Endothelial cell of umbilical vein (primary cell): ENCODE results near the gene PPP1CA. TPM values are rescaled to one million over a fixed set of nuclear protein-coding genes. Genes with fewer than 3 reads are reported as not detected.
A peak's percentile ranks its signal among the peaks of the same experiment; 100 is the strongest.

Experiments used
- BruUV-seq: library from RNA; stranded (reverse); fragments of 400-500 nt; replicated peaks from 2 replicates; lab custom pipeline; 2021; lab: Mats Ljungman, UMichigan
- CTCF ChIA-PET: fragments of 300-600, 350-600 bp; sonication (Branson Sonifier 250); formaldehyde crosslinking; loops from one replicate; lab custom pipeline; 2021; ENCODE audit warnings: antibody characterized with exemption, inconsistent platforms; lab: Charles Lee
- POLR2A ChIA-PET: fragments of 300-600, 350-600 bp; sonication (Branson Sonifier 250); formaldehyde crosslinking; loops from one replicate; lab custom pipeline; 2021; ENCODE audit warnings: antibody characterized with exemption, inconsistent platforms; lab: Charles Lee
- DNase-seq: peaks from one replicate; pipeline ENCODE4 v3.0.0-alpha.2; 2011; ENCODE audit warnings: low read depth, low spot score
- FAIRE-seq: peaks from 2 replicates; lab custom pipeline; 2011; peaks lifted over from hg19 to GRCh38; lab: Jason Lieb, UNC
- H2AFZ ChIP-seq: 2 replicates; pipeline ENCODE4 v1.6.0; 2012; ENCODE audit warnings: low read depth, low read length, control low read depth, inconsistent platforms
- H3K27ac ChIP-seq: 2 replicates; pipeline ENCODE4 v1.5.1; 2011; ENCODE audit warnings: low read depth, mild to moderate bottlenecking, control low read depth, low read length, moderate library complexity; ENCODE audit not compliant: insufficient read depth
- H3K27me3 ChIP-seq, 2 experiments: 2 replicates each; pipeline versions ENCODE4 v1.6.0 to v1.6.1; 2011; ENCODE audit warnings: low read length in 2 of 2, mixed read lengths in 1 of 2; ENCODE audit not compliant: control insufficient read depth in 2 of 2, insufficient read depth in 2 of 2
- H3K36me3 ChIP-seq, 2 experiments: 2 replicates in 1 of 2; 3 replicates in 1 of 2; pipeline ENCODE4 v1.5.1; 2011; ENCODE audit warnings: low read length in 2 of 2, mild to moderate bottlenecking in 1 of 2, moderate library complexity in 1 of 2; ENCODE audit not compliant: control insufficient read depth in 2 of 2, insufficient read depth in 2 of 2; ENCODE audit errors: extremely low read depth in 1 of 2
- H3K4me1 ChIP-seq: 3 replicates; pipeline ENCODE4 v1.5.1; 2011; ENCODE audit warnings: mild to moderate bottlenecking, low read length; ENCODE audit not compliant: control insufficient read depth, insufficient read depth; ENCODE audit errors: extremely low read depth
- H3K4me2 ChIP-seq: 2 replicates; pipeline ENCODE4 v1.6.1; 2011; ENCODE audit warnings: low read length, control low read depth, mixed read lengths; ENCODE audit not compliant: insufficient read depth
- H3K4me3 ChIP-seq, 3 experiments: fragments of 200-600 bp in 1 of 3; sonication (generic), shearing (Covaris generic) in 1 of 3; replicated peaks in 1 of 3; 2 replicates each; pipeline ENCODE4 v1.5.1; 2011 to 2016; ENCODE audit warnings: control low read depth in 3 of 3, low read length in 3 of 3, mild to moderate bottlenecking in 2 of 3, inconsistent platforms in 1 of 3, low read depth in 1 of 3, moderate library complexity in 1 of 3; ENCODE audit not compliant: insufficient read depth in 1 of 3
- H3K79me2 ChIP-seq: 2 replicates; pipeline ENCODE4 v1.6.0; 2012; ENCODE audit warnings: low read length, inconsistent platforms; ENCODE audit not compliant: control insufficient read depth, insufficient read depth
- H3K9ac ChIP-seq: replicated peaks from 2 replicates; pipeline ENCODE3; 2011; ENCODE audit warnings: low read length, control low read depth; ENCODE audit not compliant: insufficient read depth; ENCODE audit errors: extremely low read depth
- H3K9me1 ChIP-seq: replicated peaks from 3 replicates; pipeline ENCODE4 v1.6.0; 2011; ENCODE audit warnings: mild to moderate bottlenecking, low read length; ENCODE audit not compliant: control insufficient read depth, insufficient read depth; ENCODE audit errors: extremely low read depth
- H3K9me3 ChIP-seq: replicated peaks from 2 replicates; pipeline ENCODE4 v1.5.1; 2012; ENCODE audit warnings: low read length, inconsistent platforms; ENCODE audit not compliant: control insufficient read depth, insufficient read depth
- H4K20me1 ChIP-seq: replicated peaks from 2 replicates; pipeline ENCODE3; 2011; ENCODE audit warnings: mild to moderate bottlenecking, low read length; ENCODE audit not compliant: control insufficient read depth, insufficient read depth; ENCODE audit errors: extremely low read depth
- EZH2 ChIP-seq: IDR thresholded peaks from 2 replicates; pipeline ENCODE4 v1.6.1; 2012; ENCODE audit warnings: borderline replicate concordance, low read depth, mild to moderate bottlenecking, moderate library complexity, low read length, inconsistent platforms; ENCODE audit not compliant: severe bottlenecking
- FOS ChIP-seq: IDR thresholded peaks from 2 replicates; pipeline ENCODE4 v1.6.1; 2011; ENCODE audit warnings: mild to moderate bottlenecking, low read length, moderate library complexity, borderline replicate concordance; ENCODE audit not compliant: insufficient read depth
- GATA2 ChIP-seq: IDR thresholded peaks from 2 replicates; pipeline ENCODE4 v1.7.0; 2011; ENCODE audit warnings: low read depth, mild to moderate bottlenecking, moderate library complexity, mixed read lengths, low read length; ENCODE audit not compliant: insufficient read length, insufficient read depth
- JUN ChIP-seq: IDR thresholded peaks from 2 replicates; pipeline ENCODE4 v1.6.1; 2011; ENCODE audit warnings: borderline replicate concordance, low read depth; ENCODE audit not compliant: insufficient read length, insufficient read depth
- MYC ChIP-seq: IDR thresholded peaks from one replicate; pipeline ENCODE4 v1.6.1; 2011; ENCODE audit warnings: mild to moderate bottlenecking, low read depth, low read length
- POLR2A ChIP-seq: IDR thresholded peaks from 2 replicates; pipeline ENCODE4 v1.6.1; 2012; ENCODE audit warnings: low read depth, mild to moderate bottlenecking, control low read depth, low read length
- POLR2AphosphoS5 ChIP-seq: IDR thresholded peaks from 2 replicates; pipeline ENCODE4 v1.6.1; 2012; ENCODE audit warnings: low read depth, mild to moderate bottlenecking, control low read depth, low read length, moderate library complexity; ENCODE audit not compliant: insufficient read depth
- dilution Hi-C: fragments of 300-500 bp; cut with MboI; formaldehyde crosslinking; loops from one replicate; pipeline ENCODE4 v1.15.0; 2019; ENCODE audit warnings: low sequenced_read_pairs; ENCODE audit not compliant: extremely low pct_ligation_motif_present
- intact Hi-C: fragments of 100-400 bp; cut with micrococcal nuclease; formaldehyde crosslinking; loops from one replicate; pipeline ENCODE4 v1.10.0; 2022
- polyA plus RNA-seq, 4 experiments: library from polyadenylated mRNA; depleted of rRNA in 3 of 4; stranded (reverse) in 3 of 4; unstranded in 1 of 4; fragments of >200 nt; gene quantifications; 2 replicates each; pipeline versions ENCODE4 v1.2.1 to v1.2.3, GENCODE V29; 2011 to 2012; ENCODE audit warnings: missing spikeins in 1 of 4
- total RNA-seq: library from RNA; stranded (reverse); gene quantifications from 2 replicates; pipeline ENCODE4 v1.2.3, GENCODE V29; 2021
- TF ChIP-seq, protein P1 (sequence below), 2 donors: IDR thresholded peaks; 1 replicate in 1 of 2; 2 replicates in 1 of 2; pipeline ENCODE4 v1.5.1; 2011; ENCODE audit warnings: low read length in 2 of 2, mild to moderate bottlenecking in 2 of 2, moderate library complexity in 2 of 2, control low read depth in 1 of 2, inconsistent platforms in 1 of 2, low read depth in 1 of 2; ENCODE audit not compliant: insufficient read depth in 1 of 2; ENCODE audit errors: extremely low read depth in 1 of 2
- TF ChIP-seq, protein P2 (sequence below): IDR thresholded peaks from 2 replicates; pipeline ENCODE4 v1.6.1; 2011; ENCODE audit not compliant: insufficient read depth, insufficient read length

Gene PPP1CA
- total and polyA plus RNA-seq, 2 donors (not counting 3 experiments of a cell fraction or from before 2014, with no cell fraction given): 192 to 419 TPM

DNA sequence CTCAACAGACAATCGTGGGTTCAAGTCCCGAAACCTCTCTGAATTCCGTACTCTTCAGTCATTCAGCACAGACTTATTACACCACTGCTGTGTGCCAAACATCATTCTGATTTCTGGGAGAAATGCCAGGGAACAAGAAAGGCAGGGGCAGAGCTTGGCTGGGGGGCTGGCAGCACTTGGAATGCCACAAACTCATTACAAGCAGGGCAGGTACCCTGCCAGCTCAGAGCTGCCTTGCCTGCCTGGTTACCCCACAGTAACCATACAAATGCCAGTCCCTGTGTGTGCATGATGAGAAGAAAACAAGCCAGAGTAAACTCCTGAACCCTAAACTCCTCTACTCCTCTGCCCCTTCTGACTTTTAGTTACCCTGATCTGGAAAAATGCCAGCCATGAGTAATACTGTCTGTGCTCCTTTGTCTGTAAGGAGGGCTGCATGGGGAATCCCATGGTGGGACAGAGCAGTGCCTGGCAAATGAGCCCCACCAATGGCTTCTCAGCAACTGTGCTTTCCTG lies 16.7 kb downstream of the PPP1CA start:
- intact Hi-C loops: no loop called here
- FAIRE-seq (peak; percentile 46), DNase-seq (peak; percentile 42)
- no peak overlapping the region for H3K9ac ChIP-seq
- POLR2A ChIA-PET: interaction anchor here (0.6 kb wide), 1 partner anchor 185 kb away, joined by 3 read pairs; no protein-coding TSS in a partner anchor
- H3K9me1 ChIP-seq: no peaks in the 10 kb centered on the region
- no peaks in the 10 kb centered on the region for H4K20me1 ChIP-seq
- no peaks in the 10 kb centered on the region for H3K9me3 ChIP-seq
- TF ChIP-seq, protein P1, sequence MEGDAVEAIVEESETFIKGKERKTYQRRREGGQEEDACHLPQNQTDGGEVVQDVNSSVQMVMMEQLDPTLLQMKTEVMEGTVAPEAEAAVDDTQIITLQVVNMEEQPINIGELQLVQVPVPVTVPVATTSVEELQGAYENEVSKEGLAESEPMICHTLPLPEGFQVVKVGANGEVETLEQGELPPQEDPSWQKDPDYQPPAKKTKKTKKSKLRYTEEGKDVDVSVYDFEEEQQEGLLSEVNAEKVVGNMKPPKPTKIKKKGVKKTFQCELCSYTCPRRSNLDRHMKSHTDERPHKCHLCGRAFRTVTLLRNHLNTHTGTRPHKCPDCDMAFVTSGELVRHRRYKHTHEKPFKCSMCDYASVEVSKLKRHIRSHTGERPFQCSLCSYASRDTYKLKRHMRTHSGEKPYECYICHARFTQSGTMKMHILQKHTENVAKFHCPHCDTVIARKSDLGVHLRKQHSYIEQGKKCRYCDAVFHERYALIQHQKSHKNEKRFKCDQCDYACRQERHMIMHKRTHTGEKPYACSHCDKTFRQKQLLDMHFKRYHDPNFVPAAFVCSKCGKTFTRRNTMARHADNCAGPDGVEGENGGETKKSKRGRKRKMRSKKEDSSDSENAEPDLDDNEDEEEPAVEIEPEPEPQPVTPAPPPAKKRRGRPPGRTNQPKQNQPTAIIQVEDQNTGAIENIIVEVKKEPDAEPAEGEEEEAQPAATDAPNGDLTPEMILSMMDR (IDR thresholded peaks at IDR 0.05; ENCODE audit: extremely low read depth in 1 of 2, insufficient read depth in 1 of 2, low read depth in 1 of 2, low read length in 2 of 2): no peak
- TF ChIP-seq FOS (no peak), MYC (no peak), EZH2 (no peak), JUN (no peak), POLR2A (no peak), GATA2 (no peak), POLR2AphosphoS5 (no peak)
- TF ChIP-seq, protein P2, sequence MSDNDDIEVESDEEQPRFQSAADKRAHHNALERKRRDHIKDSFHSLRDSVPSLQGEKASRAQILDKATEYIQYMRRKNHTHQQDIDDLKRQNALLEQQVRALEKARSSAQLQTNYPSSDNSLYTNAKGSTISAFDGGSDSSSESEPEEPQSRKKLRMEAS: no peak
- no peak overlapping the region for H2AFZ ChIP-seq
- H3K27ac ChIP-seq: no peak overlapping the region
- dilution Hi-C loops: no loop called here
- no peak overlapping the region for H3K4me2 ChIP-seq
- no peaks in the 10 kb centered on the region for H3K36me3 ChIP-seq
- CTCF ChIA-PET: interaction anchor here (1.0 to 19.7 kb wide), 6 partner anchors 11 to 122 kb away, joined by 4 to 1051 read pairs (median 4); partner anchors contain the start of gene POLD4
- BruUV-seq: no TSS peak
- no peaks in the 10 kb centered on the region for H3K4me1 ChIP-seq
- no peak overlapping the region for H3K4me3 ChIP-seq
- no peaks in the 10 kb centered on the region for H3K27me3 ChIP-seq
- no peaks in the 10 kb centered on the region for H3K79me2 ChIP-seq
